Transverse colon (tissue), 4 donors: Measurements from ENCODE around the gene BCL11A.

Experiments used
- CTCF ChIP-seq, 5 experiments: fragments of 200-600 bp in 3 of 5; fragments of 450-650 bp in 2 of 5; sonication (generic) in 3 of 5; IDR thresholded peaks; 1 replicate in 2 of 5; 2 replicates in 3 of 5; pipeline ENCODE4 v1.5.1; 2016 to 2017; ENCODE audit warnings: antibody characterized with exemption in 5 of 5, inconsistent platforms in 3 of 5, mild to moderate bottlenecking in 2 of 5, moderate library complexity in 1 of 5
- EP300 ChIP-seq: sonication (generic); formaldehyde crosslinking; IDR thresholded peaks from one replicate; pipeline ENCODE4 v1.6.1; 2017; ENCODE audit warnings: antibody characterized with exemption, low read depth
- POLR2A ChIP-seq: fragments of 450-650 bp; IDR thresholded peaks from one replicate; pipeline ENCODE4 v1.6.1; 2016; ENCODE audit warnings: antibody characterized with exemption, mild to moderate bottlenecking, moderate library complexity
- POLR2AphosphoS5 ChIP-seq, 3 donors: sonication (generic); formaldehyde crosslinking; IDR thresholded peaks; one replicate each; pipeline ENCODE4 v1.6.1; 2016; ENCODE audit warnings: antibody characterized with exemption in 3 of 3

GRCh38 chr2:60488291-60488690 is 65.2 kb downstream of the BCL11A start:
- no peak for TF ChIP-seq POLR2AphosphoS5 (IDR thresholded peaks at IDR 0.05)
- no peak for TF ChIP-seq EP300
- TF ChIP-seq CTCF (IDR thresholded peaks at IDR 0.05), result no peak
- no peak for TF ChIP-seq POLR2A
